Esophagus squamous epithelium (tissue), 5 donors: ENCODE data around the gene MB. TPM values are rescaled to one million over a fixed set of nuclear protein-coding genes. Genes with fewer than 3 reads are reported as not detected.

Experiments
- DNase-seq: peaks from one replicate; lab custom pipeline; 2025; lab: John Stamatoyannopoulos, UW
- H3K27ac ChIP-seq, 4 donors: fragments of 200-600 bp; sonication (generic); one replicate each; pipeline ENCODE4 v1.5.1; 2016 to 2019; ENCODE audit warnings: mild to moderate bottlenecking in 1 of 4
- H3K27me3 ChIP-seq, 4 donors: fragments of 200-600 bp; sonication (generic); 1 replicate in 3 of 4; 2 replicates in 1 of 4; pipeline versions ENCODE4 v1.5.1 to v1.6.0; 2017 to 2021; ENCODE audit warnings: antibody characterized with exemption in 1 of 4
- H3K36me3 ChIP-seq, 3 donors: fragments of 200-600 bp; sonication (generic); one replicate each; pipeline ENCODE4 v1.5.1; 2016 to 2019
- H3K4me1 ChIP-seq, 3 donors: fragments of 200-600 bp; sonication (generic); one replicate each; pipeline ENCODE4 v1.5.1; 2017 to 2019
- H3K4me3 ChIP-seq, 4 donors: fragments of 200-600 bp; sonication (generic); 1 replicate in 3 of 4; 2 replicates in 1 of 4; pipeline ENCODE4 v1.5.1; 2016 to 2019; ENCODE audit warnings: mild to moderate bottlenecking in 2 of 4, moderate library complexity in 1 of 4
- H3K9me3 ChIP-seq, 3 donors: fragments of 200-600 bp; sonication (generic); one replicate each; pipeline ENCODE4 v1.5.1; 2016 to 2019
- CTCF ChIP-seq, 6 experiments: fragments of 450-650 bp in 4 of 6; fragments of 200-600 bp in 2 of 6; sonication (generic) in 2 of 6; IDR thresholded peaks; one replicate each; pipeline ENCODE4 v1.5.1; 2016 to 2019; ENCODE audit warnings: antibody characterized with exemption in 6 of 6, mild to moderate bottlenecking in 4 of 6, moderate library complexity in 4 of 6
- POLR2A ChIP-seq, 4 donors: fragments of 450-650 bp; IDR thresholded peaks; one replicate each; pipeline ENCODE4 v1.6.1; 2017; ENCODE audit warnings: antibody characterized with exemption in 4 of 4, mild to moderate bottlenecking in 4 of 4, moderate library complexity in 3 of 4
- WGBS, 2 donors: methylation state at CpG; one replicate each; pipeline ENCODE4 v1.1.5; 2018; 5-methylcytosine and 5-hydroxymethylcytosine counted together
- intact Hi-C: fragments of 100-400 bp; cut with DNase I; formaldehyde crosslinking; loops from one replicate; pipeline ENCODE4 v1.15.0; 2022
- total RNA-seq, 4 donors: library from RNA; depleted of rRNA; stranded (reverse); fragments of >200 nt; gene quantifications; one replicate each; pipeline ENCODE4 v1.1.0, GENCODE V29; 2016
- donor health status: DM: yes; HTN: yes; CAD: no.

MB gene
- total RNA-seq, 4 donors from 2014 or later, result 0.44 to 11.8 (median 5.4) TPM; not detected in 1

DNA sequence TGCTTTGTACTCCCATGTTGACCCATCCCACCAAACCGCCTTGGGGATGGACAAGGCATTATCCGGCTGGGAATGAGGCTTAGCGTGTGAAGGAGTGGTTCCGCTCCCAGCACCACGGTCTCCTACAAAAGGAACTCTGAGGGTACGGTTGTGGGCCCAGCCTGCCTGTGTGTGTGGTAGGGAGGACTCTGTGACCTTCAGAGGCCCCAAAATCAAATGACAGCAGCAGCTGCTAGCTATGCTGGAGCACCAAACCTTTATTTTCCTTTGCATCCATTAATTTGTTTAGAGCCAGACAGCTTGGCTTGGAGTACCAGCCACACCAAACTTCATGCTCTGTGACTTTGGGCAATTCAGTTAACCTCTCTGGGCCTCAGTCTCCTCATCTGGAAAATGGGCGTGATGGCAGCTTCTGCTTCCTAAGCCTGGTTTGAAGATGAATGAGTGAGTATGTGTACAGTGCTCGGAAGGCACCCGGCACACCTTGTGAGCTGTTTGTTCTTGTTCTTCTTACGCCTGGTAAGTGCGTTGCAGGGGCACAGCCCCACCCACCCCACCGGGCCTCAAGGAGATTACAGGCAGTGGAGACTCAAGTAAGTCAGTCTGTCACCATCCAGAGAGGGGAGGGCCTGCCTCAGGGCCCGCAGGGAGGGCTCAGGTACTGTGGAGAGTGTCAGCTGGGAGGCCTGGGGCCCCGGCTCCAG lies 25.3 kb downstream of the MB start:
- H3K27me3 ChIP-seq, result peaks cover 0 to 12% (median 0%) of the 10 kb centered on the region in 4 donors
- intact Hi-C loops, result no loop called here
- no peaks in the 10 kb centered on the region for H3K36me3 ChIP-seq
- no peaks in the 10 kb centered on the region for H3K9me3 ChIP-seq
- H3K27ac ChIP-seq, result peak overlapping the region in 1 of 4 donors; percentile 25
- no peak overlapping the region for H3K4me3 ChIP-seq
- DNase-seq, result no peak
- WGBS, 2 donors, result 70 to 73% methylated on average over 2 to 4 of the region's 14 CpGs
- peaks cover 0 to 29% (median 0%) of the 10 kb centered on the region in 3 donors for H3K4me1 ChIP-seq
- TF ChIP-seq POLR2A (IDR thresholded peaks at IDR 0.05), result no peak
- no peak for TF ChIP-seq CTCF (IDR thresholded peaks at IDR 0.05)

DNA sequence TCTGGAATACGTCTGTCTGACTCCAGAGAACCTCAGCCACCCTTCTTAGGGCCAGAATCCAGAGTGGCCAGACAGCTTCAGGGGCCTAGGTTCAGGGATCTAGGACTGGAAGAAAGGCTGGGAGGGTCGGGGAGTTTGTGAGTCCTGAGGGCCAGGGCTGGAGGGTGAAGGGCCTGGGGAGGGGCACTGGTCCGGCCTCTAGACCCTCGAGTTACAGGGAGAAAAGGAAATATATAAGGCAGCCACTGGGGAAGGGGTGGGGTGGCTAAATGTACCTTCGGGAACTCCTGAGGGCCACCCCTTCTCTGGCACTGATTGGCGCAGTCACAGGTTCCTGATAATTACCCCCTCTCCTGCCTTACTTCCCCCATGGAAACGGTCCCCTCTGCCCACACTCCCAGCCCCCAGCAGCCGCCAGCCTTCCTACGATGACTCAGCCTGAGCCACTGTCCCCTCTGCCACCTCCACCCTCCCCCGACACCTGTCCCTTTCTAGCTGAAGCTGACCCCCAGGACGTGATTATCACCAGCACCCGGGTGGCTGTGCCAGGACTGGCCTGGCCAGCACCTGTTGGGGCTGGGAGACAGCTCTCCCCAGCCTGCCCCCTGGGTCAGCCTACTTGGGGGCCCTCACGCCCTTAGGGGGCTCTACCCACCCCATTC lies 26.4 kb downstream of the MB start:
- intact Hi-C loops, result no loop called here
- Histone ChIP-seq H3K4me1 (peaks cover 0 to 29% (median 0%) of the 10 kb centered on the region in 3 donors), H3K27me3 (peaks cover 0 to 12% (median 0%) of the 10 kb centered on the region in 4 donors), H3K4me3 (no peak overlapping the region), H3K27ac (no peak overlapping the region), H3K9me3 (no peaks in the 10 kb centered on the region), H3K36me3 (no peaks in the 10 kb centered on the region)
- WGBS, 2 donors, result 51 to 61% methylated on average over 13 of the region's 13 CpGs
- no peak for DNase-seq
- TF ChIP-seq CTCF (IDR thresholded peaks at IDR 0.05) (no peak), POLR2A (IDR thresholded peaks at IDR 0.05) (no peak)

GRCh38 chr22:35589756-35590093 lies 27.4 kb downstream of the MB start:
- intact Hi-C loops, result loop anchor here (10.0 kb wide), 1 partner anchor 245 kb away; no protein-coding TSS in a partner anchor
- 86% methylated on average over 6 of the region's 6 CpGs for WGBS, 2 donors
- H3K27ac ChIP-seq, result no peak overlapping the region

GRCh38 chr22:35589071-35589755 lies 27.9 kb downstream of the MB start:
- TF ChIP-seq CTCF (IDR thresholded peaks at IDR 0.05) (no peak), POLR2A (IDR thresholded peaks at IDR 0.05) (no peak)
- no peak overlapping the region for H3K4me3 ChIP-seq
- H3K27ac ChIP-seq, result no peak overlapping the region
- H3K27me3 ChIP-seq, result peaks cover 0 to 12% (median 0%) of the 10 kb centered on the region in 4 donors
- H3K36me3 ChIP-seq, result no peaks in the 10 kb centered on the region
- intact Hi-C loops, result loop anchor here (10.0 kb wide), 1 partner anchor 244 kb away; no protein-coding TSS in a partner anchor
- no peaks in the 10 kb centered on the region for H3K9me3 ChIP-seq
- H3K4me1 ChIP-seq, result peaks cover 0 to 29% (median 0%) of the 10 kb centered on the region in 3 donors
- 46 to 88% methylated on average over 1 to 6 of the region's 11 CpGs for WGBS, 2 donors
- no peak for DNase-seq

More at GRCh38 chr22:35589756-35590093, 27.4 kb downstream of the MB start:
- Histone ChIP-seq H3K9me3 (no peaks in the 10 kb centered on the region), H3K4me3 (no peak overlapping the region), H3K36me3 (no peaks in the 10 kb centered on the region), H3K27me3 (peaks cover 0 to 12% (median 0%) of the 10 kb centered on the region in 4 donors), H3K4me1 (peaks cover 0 to 29% (median 0%) of the 10 kb centered on the region in 3 donors)
- TF ChIP-seq POLR2A (IDR thresholded peaks at IDR 0.05) (no peak), CTCF (IDR thresholded peaks at IDR 0.05) (no peak)
- DNase-seq, result no peak
